ENCODE data around the gene MT1B. TPM values are rescaled to one million over a fixed set of nuclear protein-coding genes. Genes with fewer than 3 reads are reported as not detected.

MT1B gene
- total RNA-seq, 4 donors from 2014 or later = not detected

DNA sequence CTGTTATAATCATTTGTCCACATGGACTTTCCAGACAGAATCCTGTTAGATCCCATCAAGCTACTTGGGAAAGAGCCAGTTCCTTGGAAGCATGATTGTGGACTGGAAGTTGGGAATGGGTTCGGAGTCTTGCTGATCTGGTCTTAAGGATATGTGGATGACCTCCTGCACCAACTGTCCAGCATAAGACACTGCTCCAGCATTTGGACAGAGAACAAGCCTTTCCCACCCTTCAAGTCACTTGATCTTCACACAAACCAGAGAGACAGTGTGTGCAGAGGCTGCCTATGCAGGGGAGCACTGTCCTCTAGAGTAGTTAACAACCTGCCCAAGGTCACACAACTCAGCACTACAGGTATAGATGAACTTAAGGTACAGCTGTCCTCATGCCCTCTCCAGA, 5.8 kb upstream of the MT1B start:
- Histone ChIP-seq H3K27ac (no peak overlapping the region), H3K9me3 (no peaks in the 10 kb centered on the region), H3K4me3 (no peak overlapping the region), H3K4me1 (peaks cover 13 to 22% (median 15%) of the 10 kb centered on the region in 3 donors), H3K36me3 (no peaks in the 10 kb centered on the region), H3K27me3 (peaks cover 0 to 91% (median 0%) of the 10 kb centered on the region in 4 donors)
- 0% methylated on average over 1 of the region's 1 CpG; no CpG with 5 or more reads in 1 of the 2 donors for WGBS, 2 donors
- no peak for DNase-seq
- intact Hi-C loops (cut with DNase I) = no loop called here
- TF ChIP-seq POLR2A (IDR thresholded peaks at IDR 0.05) = no peak
- no peak for TF ChIP-seq CTCF (IDR thresholded peaks at IDR 0.05)

GRCh38 chr16:56647641-56648431, 3.9 kb upstream of the MT1B start:
- intact Hi-C loops (cut with DNase I) = no loop called here
- Histone ChIP-seq H3K9me3 (no peaks in the 10 kb centered on the region), H3K4me1 (peaks cover 13 to 21% (median 14%) of the 10 kb centered on the region in 3 donors), H3K27me3 (peaks cover 0 to 94% (median 0%) of the 10 kb centered on the region in 4 donors), H3K36me3 (no peaks in the 10 kb centered on the region), H3K27ac (no peak overlapping the region), H3K4me3 (no peak overlapping the region)
- TF ChIP-seq POLR2A (IDR thresholded peaks at IDR 0.05) = no peak
- TF ChIP-seq CTCF (IDR thresholded peaks at IDR 0.05) = no peak
- no peak for DNase-seq
- 64 to 80% methylated on average over 7 to 9 of the region's 33 CpGs for WGBS, 2 donors

- no peak overlapping the region for H3K27ac ChIP-seq
- no peak for TF ChIP-seq CTCF (IDR thresholded peaks at IDR 0.05)
- no peak for TF ChIP-seq POLR2A (IDR thresholded peaks at IDR 0.05)
- H3K27me3 ChIP-seq = peaks cover 0 to 84% (median 0%) of the 10 kb centered on the region in 4 donors
- 70% methylated on average over 2 of the region's 2 CpGs; no CpG with 5 or more reads in 1 of the 2 donors for WGBS, 2 donors
- peaks cover 0 to 12% (median 0%) of the 10 kb centered on the region in 3 donors for H3K4me1 ChIP-seq
- no peak overlapping the region for H3K4me3 ChIP-seq
- H3K36me3 ChIP-seq = no peaks in the 10 kb centered on the region
- no peak for DNase-seq
- intact Hi-C loops (cut with DNase I) = no loop called here
- no peaks in the 10 kb centered on the region for H3K9me3 ChIP-seq
These were observed 2.4 kb upstream of the MT1B start for GRCh38 chr16:56649271-56649670.

GRCh38 chr16:56649820-56650219, 1.9 kb upstream of the MT1B start:
- no peaks in the 10 kb centered on the region for H3K36me3 ChIP-seq
- no peak for DNase-seq
- 41 to 44% methylated on average over 3 of the region's 3 CpGs for WGBS, 2 donors
- no peak overlapping the region for H3K4me3 ChIP-seq
- H3K4me1 ChIP-seq = peaks cover 0 to 12% (median 0%) of the 10 kb centered on the region in 3 donors
- TF ChIP-seq POLR2A (IDR thresholded peaks at IDR 0.05) (no peak), CTCF (IDR thresholded peaks at IDR 0.05) (no peak)
- H3K27me3 ChIP-seq = peaks cover 0 to 79% (median 0%) of the 10 kb centered on the region in 4 donors
- H3K27ac ChIP-seq = no peak overlapping the region
- H3K9me3 ChIP-seq = no peaks in the 10 kb centered on the region
- intact Hi-C loops (cut with DNase I) = no loop called here

GRCh38 chr16:56652600-56652999, 914 bp downstream of the MT1B start:
- TF ChIP-seq POLR2A (IDR thresholded peaks at IDR 0.05) = no peak
- no peak for TF ChIP-seq CTCF (IDR thresholded peaks at IDR 0.05)
- Histone ChIP-seq H3K4me1 (peaks cover 3 to 18% (median 5%) of the 10 kb centered on the region in 3 donors), H3K27ac (no peak overlapping the region), H3K9me3 (no peaks in the 10 kb centered on the region), H3K27me3 (peaks cover 0 to 61% (median 0%) of the 10 kb centered on the region in 4 donors), H3K4me3 (no peak overlapping the region), H3K36me3 (no peaks in the 10 kb centered on the region)
- intact Hi-C loops (cut with DNase I) = no loop called here
- 25 to 29% methylated on average over 1 of the region's 1 CpG for WGBS, 2 donors
- no peak for DNase-seq

All from esophagus squamous epithelium (tissue), 5 donors.